NCI-H2196 (cell line): ENCODE data around the gene DCP1A.

ENCODE experiments used
- DNase-seq: peaks from one replicate; lab custom pipeline; 2025; ENCODE audit not compliant: unreplicated experiment; lab: John Stamatoyannopoulos, UW

DCP1A gene

GRCh38 chr3:53248161-53248560 lies 99.2 kb downstream of the DCP1A start:
- DNase-seq, result no peak

- no peak for DNase-seq
Observed at GRCh38 chr3:53247619-53248018, 99.7 kb downstream of the DCP1A start.

- no peak for DNase-seq
Observed at GRCh38 chr3:53244271-53244670, 103.1 kb downstream of the DCP1A start.

- no peak for DNase-seq
Observed at GRCh38 chr3:53243785-53244184, 103.6 kb downstream of the DCP1A start.

GRCh38 chr3:53243165-53243564 lies 104.2 kb downstream of the DCP1A start:
- DNase-seq, result no peak

GRCh38 chr3:53242642-53243041 lies 104.7 kb downstream of the DCP1A start:
- DNase-seq, result no peak

GRCh38 chr3:53242155-53242554 lies 105.2 kb downstream of the DCP1A start:
- no peak for DNase-seq

GRCh38 chr3:53240989-53241972 lies 106.1 kb downstream of the DCP1A start:
- no peak for DNase-seq

- no peak for DNase-seq
Observed at GRCh38 chr3:53239800-53240199, 107.5 kb downstream of the DCP1A start.

- DNase-seq, result no peak
Observed at GRCh38 chr3:53238886-53239285, 108.5 kb downstream of the DCP1A start.

GRCh38 chr3:53238051-53238850 lies 109.1 kb downstream of the DCP1A start:
- DNase-seq, result peak; percentile 23

GRCh38 chr3:53236112-53236841 lies 111.1 kb downstream of the DCP1A start:
- no peak for DNase-seq

- DNase-seq, result no peak
Observed at GRCh38 chr3:53235545-53235944, 111.8 kb downstream of the DCP1A start.

GRCh38 chr3:53234841-53235232 lies 112.5 kb downstream of the DCP1A start:
- no peak for DNase-seq

- no peak for DNase-seq
Observed at GRCh38 chr3:53234130-53234840, 113.1 kb downstream of the DCP1A start.
